ENCODE data around the gene NR4A2. TPM values are rescaled to one million over a fixed set of nuclear protein-coding genes. Genes with fewer than 3 reads are reported as not detected.

The NR4A2 gene
- 0.57 TPM for polyA plus RNA-seq (2013, experiment 1 of 2; ENCODE audit: insufficient read length)
- polyA plus RNA-seq (2013, experiment 2 of 2; ENCODE audit: insufficient read length), result 1.0 TPM

DNA sequence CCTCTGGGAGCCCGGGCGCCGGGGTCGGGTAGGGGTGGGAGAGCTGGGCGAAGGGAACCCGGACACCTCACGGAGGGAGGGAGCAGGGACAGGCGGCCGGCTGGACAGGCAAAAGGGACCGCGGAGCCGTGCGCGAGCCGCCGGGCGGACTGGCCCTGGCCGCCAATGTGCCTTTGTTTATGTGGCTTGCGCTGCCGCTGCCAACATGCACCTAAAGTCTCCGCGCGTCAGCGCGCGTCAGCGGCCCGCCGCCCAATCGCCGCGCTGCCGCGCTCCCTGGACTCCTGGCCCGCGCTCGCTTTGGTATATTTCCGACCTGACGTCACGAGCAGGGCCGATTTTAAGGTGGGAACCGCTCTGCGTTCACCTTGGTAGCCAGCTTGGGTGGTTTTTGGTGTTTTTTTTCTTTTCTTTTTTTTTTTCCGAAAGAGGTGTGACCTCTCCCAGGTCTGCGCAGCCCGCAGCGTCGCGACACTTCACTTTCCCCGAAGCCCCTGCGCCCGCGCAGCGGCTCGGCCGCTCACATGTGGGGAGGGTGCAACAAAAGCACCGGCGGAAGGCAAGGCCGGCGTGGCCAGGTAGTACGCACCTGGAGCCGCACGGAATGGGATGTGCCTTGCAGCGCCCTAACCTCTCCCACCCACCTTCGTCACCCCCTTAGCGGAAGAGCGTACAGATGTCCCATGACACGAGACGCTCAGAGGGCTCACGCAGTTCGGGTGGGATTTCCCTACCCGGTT is at the start of gene NR4A2:
TSS of gene NR4A2 (minus strand) at position 188 of the 740 bp plus-strand sequence. CDS start 2,535 bp downstream, outside the sequence.
- peak; percentile 63 for DNase-seq

DNA sequence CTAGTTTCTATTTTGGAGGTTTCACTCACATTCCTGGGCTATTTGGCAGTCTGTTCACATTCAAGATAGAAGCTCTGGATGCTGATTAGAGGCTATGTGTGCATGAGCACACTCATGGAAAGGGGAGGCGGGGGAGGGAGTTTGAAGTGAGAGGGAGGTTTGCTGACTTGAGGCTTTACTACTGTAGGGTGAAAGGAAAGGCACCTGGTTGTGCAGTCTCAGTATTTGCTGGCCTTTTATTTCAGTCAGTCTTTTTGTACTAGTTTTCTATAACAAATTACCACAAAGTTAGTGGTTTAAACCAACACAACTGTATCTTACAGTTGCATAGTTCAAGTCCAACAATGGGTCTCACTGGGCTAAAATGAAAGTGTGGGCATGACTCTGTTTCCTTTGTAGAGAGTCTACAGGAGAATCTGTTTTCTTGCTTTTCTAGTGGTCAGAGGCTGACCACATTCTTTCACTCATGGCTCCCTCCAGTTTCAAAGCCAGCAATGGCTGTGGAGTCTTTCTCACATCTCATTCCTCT is 47.7 kb upstream of the NR4A2 start:
- DNase-seq, result peak; percentile 8

DNA sequence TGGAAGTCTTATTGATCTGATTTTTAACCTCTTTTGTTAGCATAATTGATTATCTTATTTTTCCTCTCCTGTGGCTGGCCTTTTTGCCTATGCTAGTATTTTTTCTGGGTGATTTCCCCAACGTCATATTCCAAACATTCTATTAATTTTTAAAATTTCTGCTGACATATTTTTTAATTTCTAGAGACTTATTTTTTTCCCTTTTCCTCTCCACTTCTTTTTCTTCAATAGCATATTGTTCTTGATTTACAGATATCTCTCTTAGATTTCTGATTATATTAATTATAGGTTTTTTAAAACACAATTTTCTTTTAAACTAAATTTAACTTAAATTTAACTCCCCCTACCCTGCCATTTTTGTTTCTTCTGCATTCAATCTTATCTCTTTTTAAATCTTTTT is 47.2 kb upstream of the NR4A2 start:
- DNase-seq, result no peak

DNA sequence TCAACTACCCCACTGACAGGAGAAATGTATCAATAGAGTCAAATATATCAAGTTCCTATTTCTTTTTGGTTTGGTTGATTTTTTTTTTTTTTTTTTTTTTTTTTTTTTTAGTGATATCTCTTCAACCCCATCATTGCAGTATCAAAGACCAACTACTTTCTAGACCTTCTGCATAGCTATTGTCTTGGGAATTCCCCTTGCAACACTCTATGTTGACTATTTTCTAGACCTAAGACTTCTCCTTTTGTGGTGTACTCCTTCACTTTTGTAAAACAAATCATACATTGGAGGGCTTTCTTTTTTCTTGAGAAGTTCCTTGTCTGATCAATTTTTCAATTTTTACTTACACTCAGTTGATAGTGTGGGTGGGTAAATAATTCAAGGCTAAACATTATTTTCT is 46.5 kb upstream of the NR4A2 start:
- no peak for DNase-seq

- DNase-seq, result no peak
Measured at GRCh38 chr2:156366753-156367152, 34.2 kb upstream of the NR4A2 start.

- no peak for DNase-seq
Measured at GRCh38 chr2:156363141-156363540, 30.6 kb upstream of the NR4A2 start.

DNA sequence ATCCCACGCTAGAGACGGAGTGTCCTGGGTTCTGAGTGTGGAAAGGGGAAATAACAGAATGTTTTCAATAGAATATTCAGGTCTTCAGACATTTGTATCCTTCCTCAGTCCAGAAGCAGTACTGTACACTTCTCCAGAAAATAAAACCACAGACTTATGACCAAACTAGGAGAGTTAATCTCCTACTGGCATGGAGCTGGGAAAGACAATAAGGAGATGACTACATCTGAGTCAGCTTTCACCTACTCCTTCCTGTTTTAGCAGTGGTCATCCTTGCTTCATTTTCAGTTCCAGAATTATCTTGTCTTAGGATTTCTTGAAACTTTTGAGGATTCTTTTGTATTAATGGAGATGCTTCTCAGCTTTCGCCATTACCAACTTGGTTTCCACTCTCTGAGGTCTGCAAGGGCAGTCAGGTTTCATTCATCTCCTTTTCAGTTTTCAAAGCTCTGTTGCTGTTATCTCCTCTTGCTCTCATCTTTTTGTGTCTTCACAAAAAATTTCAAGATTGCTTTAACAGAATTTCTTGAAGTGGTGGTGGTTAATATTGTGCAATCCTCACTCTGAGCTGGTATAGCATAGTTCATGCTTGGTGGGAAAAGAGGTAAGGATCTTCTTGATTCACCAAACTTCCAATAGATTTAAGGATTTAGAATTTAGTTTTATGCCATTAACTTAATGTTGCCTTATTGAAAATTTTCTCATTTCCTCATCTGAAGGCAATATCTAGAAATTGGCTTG is 23.7 kb upstream of the NR4A2 start:
- DNase-seq, result peak; percentile 48

GRCh38 chr2:156352911-156353310 is 20.4 kb upstream of the NR4A2 start:
- DNase-seq, result no peak

- DNase-seq, result no peak
Measured at GRCh38 chr2:156350374-156351142, 18.0 kb upstream of the NR4A2 start.

- no peak for DNase-seq
Measured at GRCh38 chr2:156349605-156350004, 17.1 kb upstream of the NR4A2 start.

DNA sequence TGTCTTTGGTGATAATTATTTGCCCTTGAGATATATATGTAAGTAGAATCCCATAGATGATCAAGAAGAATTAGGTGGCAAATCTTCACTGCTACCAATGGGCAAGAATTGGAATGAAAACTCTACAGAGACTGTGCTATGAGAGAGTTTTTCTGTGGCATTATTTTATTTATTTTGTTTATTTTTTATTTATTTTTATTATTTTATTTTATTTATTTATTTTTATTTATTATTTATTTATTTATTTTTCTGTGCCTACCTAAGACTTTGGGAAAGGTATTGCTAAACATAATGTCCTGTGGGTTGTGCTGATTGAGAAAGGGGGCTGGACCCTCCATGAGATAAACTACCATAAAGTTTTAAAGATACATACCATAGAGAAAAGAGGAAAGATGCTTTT is 16.6 kb upstream of the NR4A2 start:
- no peak for DNase-seq

DNA sequence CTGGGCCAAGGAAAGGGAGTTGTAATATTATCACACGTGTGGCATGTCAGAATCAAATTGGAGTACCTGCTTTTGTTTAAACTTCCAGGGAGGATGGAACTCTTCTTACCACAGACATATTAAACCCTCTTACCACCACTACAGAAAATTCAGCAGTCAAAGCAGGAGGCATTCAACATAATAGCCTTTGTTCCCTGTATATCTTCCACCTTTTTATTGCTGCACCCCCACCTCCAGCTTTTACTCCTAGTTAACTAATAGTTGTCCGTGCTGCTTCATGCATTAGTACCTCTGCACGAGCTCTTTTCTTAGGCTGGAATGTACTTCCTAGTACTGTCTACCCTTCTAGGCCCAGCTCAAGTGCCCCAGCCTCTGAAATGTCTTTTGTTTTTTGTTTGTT is 14.9 kb upstream of the NR4A2 start:
- DNase-seq, result no peak

GRCh38 chr2:156346731-156347130 is 14.2 kb upstream of the NR4A2 start:
- no peak for DNase-seq

DNA sequence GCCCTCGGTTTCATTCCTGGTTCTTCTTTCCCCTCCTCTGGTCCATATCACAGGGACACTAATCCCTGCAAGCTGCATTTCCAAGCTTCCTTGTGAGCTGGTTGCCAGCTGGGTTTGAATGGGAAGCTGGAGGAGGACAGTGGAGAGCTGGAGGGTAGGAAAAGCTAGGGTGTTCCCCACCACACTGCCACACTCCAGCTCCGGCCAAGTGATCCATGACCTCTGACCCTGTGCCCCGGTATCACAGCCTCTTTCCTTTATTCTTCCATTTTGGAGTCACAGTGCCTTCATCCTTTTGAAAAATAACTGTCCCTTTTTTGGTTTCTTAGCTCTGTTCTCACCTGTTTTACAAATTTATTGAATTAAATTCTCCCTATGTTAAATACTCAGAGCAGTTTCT is 13.1 kb upstream of the NR4A2 start:
- DNase-seq, result no peak

DNA sequence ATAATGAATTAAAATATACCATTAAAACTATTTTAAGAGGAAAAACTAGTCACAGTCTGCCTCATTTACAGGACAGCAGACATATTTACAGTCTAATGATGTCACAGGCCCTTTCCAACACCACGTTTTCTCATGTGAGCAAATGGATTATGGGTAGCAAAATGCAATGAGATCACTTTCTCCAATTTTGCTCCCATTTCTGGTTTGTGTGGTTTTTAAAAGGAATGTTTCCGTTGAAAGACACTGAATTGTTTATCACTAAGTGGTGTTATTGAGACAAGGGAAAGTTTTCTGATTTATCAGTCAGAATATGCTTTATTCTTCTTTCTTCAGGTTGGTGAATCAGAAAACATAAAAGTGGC is 11.4 kb upstream of the NR4A2 start:
- DNase-seq, result peak; percentile 42

DNA sequence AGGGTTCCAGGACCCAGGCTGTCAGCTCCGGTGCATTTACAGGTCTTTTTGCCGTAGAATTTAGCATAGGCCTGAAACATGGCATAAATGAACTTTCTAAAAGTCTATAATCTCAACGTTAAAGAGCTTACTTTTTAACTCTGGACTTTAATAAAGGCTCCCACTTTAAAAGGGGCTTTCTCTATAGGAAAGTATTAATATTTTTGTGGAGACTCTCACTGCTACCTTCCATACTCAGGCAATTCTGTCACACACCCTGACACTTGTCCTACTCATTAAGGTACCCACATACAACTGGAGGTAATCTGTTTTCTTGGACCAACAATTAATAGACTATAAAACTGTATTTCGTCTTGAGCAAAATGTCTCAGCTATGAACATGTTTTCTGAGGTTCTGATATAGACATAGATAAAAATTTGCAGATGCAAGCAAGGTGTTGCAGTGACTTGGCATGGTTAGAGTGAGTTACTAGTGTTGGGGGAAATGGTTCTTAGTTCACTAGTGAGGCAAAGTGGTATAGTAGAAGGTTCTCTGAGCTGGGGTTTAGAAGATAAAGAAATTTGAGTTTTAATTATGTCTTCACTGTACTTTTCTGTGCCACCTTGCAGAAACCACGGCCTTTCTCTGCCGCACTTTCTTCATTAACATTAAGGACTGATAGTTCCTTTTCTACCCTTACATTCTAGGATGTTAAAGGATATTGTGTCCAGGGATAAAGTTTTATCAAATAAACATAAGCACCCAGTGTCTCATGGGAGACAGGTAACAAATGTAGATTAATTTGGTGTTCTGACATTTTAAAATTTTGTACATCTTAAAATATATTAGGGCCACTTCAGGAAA is 10.8 kb upstream of the NR4A2 start:
- no peak for DNase-seq

- peak; percentile 95 for DNase-seq
Measured at GRCh38 chr2:156342254-156343095, 10.0 kb upstream of the NR4A2 start.

DNA sequence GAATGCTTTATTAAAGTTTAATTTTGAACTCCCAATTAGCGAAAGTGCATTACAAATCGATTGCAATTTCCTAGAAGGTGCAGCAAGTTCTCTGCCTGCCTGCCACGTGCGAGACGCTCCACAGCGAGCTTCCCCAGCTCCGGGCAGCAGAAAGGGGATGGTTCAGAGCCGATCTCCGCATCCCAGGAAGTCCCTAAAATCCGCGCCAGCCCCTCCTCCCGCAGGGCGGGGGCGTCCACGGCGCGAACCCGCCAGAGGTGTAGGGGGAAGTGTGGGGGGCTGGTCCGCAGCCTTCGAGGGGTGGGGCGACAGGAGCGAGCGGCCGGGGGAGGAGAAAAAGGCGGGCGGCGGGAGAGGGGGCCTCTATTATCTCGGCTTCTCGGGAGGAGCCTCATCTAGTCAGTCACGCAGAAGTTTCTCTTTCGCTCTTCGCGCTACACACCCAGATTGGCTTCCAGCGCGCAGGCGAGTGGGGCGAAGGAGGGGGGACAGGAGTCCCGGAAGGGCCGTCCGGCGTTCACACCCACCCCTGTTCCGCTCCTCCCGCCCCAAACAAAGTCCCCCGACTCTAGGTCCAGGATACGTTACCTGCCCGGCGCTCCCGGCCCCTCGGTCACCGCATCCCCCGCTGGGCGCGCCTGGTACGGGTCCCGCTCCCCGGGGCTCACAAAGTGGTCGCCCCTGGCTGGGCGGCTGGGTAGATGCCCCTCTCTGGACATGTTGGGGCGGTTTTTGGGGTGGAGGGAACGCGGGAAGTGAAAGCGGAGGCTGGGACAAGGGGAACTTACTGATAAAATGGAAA is 9.1 kb upstream of the NR4A2 start:
- DNase-seq, result peak; percentile 94

DNA sequence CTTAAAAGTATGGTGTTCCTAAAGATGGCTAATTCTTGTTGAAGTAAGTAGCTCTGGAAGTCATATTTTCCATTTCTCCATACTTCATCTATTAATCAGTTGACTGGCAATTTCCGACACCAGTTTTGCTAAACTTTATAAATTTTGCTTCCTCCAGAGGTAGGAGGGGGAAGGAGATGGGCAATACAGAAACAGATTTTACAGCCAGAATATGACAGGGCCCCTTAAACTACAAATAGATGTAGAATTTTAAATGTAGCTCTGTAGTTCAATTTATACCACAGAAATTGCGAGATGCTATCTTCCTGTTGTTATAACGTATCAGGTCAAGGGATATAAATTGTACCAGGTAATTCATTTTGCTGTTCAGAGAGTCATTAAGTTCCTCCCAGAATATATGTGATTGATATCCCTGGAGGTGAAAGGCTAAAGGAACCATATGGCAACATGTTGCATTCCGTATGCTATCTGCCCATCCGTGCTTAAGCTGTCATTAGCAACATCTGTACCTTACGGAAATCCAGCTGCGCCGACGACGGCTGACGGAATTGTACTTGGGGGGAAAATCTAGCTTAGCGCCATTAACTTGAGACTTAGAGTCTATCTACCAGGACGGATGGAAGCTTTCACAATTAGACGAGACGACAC is 8.4 kb upstream of the NR4A2 start:
- DNase-seq, result no peak

DNA sequence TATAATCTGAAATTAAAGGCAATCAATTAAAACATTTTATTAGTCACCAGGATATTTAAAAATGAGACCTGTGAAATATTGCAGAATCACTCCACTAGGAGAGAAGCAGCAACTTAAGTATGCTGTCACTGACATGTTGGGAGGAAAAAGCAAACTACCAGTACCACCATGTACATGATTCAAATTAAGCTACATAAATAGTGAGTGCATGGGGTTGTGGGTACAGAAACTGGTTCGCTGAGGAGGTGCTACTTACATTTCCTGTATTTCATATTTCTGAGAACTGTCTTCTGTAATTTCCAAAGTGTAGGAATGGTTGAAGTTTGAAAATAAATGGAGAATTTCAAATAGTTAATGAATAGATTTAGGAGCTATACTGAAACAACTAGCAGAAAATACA is 7.9 kb upstream of the NR4A2 start:
- DNase-seq, result no peak

Measured in fibroblast of skin of scalp (primary cell).